NCI-H1092 (cell line): Measurements from ENCODE around the gene KLHL22.
"Not testable (repeated sequence)": the region's sequence is repeated elsewhere in the genome, so short reads cannot be mapped to it uniquely, and the experiment has no call there.

Experiments used
- DNase-seq: peaks from one replicate; lab custom pipeline; 2025; lab: John Stamatoyannopoulos, UW

KLHL22 gene

DNA sequence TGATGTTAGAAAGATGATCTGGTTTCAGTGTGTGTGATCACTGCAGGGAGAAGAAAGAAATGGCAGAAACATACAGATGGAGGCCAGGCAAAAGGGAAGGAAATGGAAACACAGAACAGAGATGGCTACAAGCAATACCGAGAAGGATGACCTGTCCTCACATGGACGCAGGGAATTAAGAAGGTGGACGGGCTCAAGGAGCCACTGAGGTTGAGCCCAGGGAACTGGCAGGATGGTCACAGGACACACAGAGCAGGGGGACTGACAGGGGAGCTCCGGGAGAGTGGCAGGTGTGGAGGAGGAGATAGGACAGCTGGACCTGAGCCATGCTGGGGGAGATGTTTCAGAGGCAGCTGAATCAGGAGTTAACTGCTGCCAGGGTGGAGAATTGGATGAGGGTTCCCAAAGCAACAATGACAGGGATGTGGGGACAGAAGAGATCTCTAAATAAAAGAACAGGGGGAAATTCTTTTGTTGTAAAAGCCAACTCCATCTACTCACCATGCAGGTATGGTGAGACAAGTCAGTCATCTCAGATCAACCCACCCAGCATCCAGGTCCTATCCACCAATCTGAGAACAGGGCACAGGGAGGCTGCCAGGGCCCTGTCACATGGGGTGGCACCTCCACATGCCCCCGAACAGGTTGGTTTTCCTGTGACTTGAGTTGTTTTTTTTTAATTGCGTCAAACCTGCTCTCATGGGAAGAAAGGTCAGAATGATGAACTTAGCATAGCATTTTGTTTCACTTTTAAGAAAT is 26.3 kb downstream of the KLHL22 start:
- no peak for DNase-seq

DNA sequence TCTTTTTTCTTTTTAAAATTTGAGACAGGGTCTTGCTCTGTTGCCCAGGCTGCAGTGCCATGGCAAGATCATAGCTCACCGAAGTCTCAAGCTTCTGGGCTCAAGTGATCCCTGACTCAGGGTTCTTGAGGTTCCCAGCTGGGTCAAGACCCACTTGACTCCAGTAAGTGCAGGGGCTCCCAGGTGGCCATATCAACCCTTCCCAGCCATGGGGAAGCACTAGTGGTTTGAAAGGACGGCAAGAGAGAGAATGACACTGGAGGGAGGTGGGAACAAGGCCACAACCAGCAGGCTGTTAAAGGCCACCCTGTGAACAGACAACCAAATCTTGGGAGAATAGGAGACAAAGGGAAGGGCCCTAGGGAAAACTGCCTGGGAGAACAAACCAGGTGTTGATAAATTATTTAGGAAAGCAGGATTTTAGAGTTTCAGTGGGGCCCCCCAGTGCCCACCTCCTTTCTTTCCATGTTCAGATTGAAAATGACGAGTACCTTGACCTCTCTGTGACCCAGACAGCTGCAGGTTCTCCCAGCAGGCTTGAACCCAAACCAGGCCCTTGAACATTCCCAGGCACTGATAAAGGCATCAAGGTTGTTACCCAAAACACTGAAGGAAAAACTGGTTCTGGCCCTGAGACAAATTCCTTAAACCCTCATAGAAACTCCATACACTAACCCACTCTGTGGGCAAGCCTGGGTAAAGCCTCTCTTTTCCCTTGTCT is 28.8 kb downstream of the KLHL22 start:
- no peak for DNase-seq

DNA sequence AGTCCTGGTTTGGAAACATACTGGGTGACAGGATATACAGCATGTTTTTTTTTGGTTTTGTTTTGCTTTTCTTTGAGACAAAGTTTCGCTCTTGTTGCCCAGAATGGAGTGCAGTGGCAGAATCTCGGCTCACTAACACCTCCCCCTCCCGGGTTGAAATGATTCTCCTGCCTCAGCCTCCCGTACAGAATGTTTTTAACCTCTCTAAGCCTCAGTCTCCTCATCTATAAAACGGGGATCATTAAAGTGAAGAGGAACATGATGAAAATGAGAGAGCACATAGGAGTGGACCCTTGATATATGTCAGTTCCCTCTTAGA is 29.9 kb downstream of the KLHL22 start:
- no peak for DNase-seq

DNA sequence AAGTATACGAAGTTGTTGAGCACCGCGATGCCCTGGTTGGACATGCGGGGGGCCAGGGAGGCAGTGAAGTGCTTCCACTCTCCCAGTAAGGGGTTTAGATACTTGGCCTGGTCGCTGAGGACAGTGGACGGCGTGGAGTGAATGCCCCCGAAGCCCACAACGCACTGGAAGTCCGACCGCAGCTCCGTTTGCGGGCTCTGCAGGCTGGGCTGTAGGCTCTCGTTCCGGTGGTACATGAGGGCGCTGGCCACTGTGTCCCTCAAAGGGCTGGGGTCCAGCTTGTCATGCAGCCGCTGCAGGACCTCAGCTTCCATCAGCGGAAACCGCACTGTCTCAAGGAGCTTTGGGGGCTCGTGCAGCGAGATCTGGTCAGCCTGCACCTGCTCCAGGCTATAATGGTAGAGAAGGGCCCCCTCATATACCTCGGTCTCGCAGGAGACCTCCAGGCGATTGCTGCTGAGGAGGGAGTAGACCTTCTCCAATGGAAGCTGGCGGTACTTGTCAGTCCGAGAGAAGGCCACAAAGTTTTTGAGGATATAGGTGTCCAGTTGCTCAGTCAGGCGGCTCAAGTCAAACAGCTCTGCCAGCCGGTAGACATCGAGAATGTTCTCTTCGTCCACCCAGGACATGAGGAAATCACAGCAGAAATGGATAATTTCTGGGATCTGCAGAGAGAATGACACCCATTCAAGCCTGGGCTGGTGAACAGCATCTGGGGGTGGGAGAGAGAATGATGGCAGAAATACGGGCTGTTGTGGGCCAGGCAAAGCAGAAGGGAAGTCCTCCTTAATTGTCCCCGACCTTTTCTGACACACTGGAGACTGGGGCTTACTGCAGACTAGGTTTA is 30.5 kb downstream of the KLHL22 start:
- DNase-seq: no peak

DNA sequence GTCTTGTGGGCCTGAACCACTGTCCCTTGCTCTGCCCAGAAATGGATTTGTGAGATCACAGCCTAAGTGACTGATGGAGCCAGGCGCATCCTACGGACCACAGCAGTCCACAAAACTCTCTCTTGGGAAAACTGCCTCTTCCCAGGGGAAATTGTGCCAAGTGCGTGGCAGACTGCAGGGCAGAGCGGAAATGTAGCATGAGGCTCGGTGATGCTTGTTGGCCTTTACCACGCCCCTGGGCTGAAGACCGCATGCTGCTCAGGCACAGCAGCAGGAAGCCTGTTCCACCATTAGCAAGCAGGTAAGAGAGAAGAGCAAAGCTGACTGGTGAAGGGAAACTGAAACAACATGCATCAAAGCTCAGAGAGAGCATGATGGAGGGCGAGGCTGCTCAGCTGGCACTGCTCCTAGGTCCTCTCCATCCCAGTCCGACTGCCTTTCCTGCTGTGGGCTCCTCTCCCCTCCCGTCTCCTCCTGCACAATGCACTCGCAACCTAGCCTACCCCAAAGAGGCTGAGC is 31.4 kb downstream of the KLHL22 start:
- DNase-seq: no peak

DNA sequence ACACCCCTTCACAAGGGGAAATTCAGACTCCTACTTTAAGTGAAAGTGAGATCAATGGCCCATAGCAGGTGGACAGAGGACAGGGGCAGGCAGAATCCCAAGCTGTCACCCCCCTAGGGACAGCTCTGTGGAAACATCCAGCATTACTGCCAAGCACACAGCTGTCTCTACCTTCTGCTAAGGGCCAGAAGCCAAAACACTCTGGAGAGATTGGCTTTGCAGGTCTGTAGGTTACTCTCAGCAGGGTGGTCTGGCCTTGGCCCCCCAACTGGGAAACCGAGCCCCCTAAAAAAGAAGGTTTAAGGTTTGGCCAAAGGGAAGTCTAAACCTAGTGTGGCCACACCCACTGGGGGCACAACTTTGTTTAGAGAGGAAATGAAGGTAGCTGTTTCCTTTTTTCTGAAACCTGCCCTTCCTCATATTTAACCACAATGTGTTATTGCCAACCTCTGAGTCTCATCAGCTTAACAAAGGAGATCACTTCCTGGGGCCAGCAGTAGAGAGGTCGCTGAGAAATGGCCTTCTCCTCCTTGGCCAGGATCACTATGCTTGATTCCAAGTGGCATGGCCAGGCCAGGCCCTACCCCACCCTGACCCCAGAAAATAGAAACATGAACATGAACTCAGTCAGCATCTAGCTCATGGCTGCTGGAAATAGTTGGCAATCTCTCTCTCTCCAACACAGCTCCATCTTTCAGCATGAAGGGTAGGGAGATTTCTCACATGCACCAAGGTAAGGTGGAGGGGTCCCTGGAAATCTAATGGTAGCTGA is 32.1 kb downstream of the KLHL22 start:
- DNase-seq: no peak

DNA sequence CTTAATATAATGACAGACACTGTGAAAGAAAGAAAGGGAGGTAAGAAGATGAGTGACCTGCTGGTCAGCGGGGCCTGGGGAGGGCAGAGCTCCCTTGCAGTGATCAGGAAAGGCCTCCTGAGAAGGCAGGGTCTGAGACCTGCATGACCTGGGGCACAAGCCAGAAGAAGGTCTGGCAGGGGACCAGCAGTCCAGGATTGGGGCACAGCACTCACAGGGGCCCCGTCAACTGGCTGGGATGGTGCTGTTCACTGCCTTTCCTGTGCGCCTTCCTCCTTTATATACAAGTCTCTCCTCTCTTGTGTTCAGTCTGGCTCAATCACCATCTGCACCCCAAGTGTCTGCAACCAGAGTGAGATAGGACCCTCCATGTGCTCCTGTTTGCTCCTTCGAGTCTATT is 35.7 kb downstream of the KLHL22 start:
- no peak for DNase-seq

DNA sequence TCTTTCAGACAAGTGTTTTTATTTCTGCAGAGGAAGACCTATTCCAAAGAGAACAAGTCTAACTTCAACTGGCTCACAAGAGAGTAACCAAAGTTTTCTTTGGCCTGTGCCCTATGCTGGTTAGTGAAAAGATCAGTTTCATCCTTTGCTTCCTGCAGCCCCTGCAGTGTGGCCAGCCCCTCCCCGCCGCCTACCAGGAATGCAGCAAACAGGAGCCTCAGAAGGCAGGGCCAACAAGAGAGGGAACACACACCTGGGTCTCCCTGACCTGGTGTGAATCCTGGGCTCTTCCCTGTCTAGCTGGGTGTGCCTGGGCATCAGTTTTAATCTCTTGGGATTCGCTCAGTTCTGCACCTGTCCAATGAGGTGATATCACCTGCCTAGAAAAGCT is 36.4 kb downstream of the KLHL22 start:
- DNase-seq: no peak

DNA sequence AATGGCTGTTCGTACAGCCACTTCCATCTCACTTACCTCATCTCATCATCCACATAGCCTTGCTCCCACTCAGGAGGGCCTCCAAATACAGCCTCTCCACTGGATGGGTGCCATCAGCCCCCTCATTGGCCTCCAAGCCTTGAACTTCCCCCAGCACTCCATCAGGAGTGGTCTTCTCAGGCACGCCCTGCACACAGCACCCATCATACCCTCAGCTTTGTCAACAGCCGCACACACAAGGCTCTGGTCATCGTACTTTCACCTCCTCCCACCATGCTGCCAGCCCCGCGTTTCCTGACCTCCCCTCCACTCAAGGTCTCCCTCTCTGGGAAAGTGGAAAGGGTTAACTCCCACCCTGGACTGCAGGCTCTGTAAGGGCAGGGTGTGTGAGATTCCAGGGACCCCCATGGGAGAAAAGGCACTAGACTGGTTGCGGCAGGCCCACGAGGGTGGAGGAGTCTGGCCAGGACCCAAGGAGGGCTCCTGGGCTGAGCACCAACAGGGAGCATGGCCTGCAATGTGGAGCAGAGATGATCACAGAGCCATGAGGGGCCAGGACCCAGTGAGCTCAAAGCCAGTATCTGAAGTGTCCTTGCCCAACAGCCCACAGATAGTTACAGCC is 37.0 kb downstream of the KLHL22 start:
- no peak for DNase-seq

DNA sequence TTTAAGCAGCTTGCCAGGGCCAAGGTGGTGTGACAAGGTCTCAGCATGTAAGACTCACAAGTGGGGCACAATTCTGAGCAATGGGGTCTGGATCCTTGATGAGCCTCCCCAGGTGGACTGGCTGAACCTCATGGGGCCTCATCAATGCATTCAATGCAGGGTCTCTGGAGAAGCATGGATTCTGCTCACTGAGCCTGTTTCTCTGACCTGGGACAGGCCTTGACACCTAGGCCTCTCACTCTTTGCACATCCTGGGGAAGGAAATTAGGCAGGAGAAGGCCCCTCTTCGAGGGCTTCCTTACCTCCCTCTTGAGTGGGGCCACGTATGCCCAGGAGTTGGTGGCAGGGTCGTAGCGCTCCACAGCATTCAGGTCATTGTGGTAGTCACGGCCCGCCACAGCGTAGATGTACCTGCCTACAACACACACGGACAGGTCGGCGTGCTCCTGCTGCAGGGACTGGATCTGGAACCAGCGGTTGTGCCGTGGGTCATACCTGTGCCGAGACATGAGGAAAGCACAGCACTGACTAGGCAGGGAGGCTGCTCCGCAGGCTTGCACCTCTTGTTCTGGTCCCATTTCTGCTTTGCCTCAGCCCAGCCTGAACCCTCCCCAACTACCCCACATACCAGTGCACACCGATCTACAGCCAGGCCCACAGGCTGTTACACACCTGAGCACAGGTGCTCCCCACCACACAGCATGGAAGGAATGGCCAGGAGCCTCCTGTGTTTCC is 37.9 kb downstream of the KLHL22 start:
- no peak for DNase-seq

DNA sequence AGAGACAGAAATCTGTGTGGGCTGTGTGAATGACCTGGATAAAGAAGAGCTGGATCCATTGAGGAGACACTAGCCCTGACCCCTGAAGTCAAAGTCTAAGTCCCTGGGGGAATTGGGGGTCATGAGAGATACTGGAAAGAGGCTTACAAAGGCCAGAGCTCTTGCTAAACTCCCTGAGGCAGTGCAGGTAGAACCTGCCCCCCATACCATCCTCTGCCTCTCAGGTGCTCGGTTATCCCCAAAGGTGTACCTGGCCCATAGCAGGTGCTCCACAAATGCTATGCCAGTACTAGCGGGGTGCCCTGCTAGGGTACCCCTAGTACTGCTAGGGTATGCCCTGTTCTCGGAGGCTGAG is 38.9 kb downstream of the KLHL22 start:
- no peak for DNase-seq

DNA sequence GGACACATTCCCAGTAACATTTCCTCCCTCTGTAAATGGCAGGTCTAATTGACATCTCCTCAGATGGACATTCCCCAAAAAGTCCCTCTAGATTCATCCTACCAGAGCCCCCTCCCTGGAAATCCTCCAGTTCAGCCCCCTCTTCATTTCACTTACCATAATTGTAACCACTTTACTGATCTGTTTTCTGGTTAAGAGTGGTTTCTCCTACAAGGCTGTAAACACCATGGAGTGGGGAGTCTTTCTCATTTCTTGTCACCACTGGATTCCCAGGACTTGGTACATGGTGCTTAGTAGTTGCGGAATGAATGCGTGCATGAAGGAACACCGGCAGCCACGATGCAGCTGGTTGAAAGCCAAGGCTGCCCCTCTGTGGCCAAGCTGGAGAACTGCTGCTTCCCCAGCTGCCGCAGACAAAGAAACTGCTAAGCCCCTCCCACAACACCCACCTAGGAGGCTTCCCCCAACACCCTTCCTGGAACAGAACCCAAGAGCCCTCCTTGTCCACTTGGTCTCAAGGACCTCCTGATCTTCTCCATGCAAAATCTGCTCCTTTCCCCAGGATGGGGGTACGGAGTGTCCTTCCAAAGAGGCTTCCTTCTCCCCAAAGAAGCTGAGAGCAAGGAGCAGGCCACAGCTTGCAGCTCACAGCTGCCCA is 39.4 kb downstream of the KLHL22 start:
- peak; percentile 74 for DNase-seq

DNA sequence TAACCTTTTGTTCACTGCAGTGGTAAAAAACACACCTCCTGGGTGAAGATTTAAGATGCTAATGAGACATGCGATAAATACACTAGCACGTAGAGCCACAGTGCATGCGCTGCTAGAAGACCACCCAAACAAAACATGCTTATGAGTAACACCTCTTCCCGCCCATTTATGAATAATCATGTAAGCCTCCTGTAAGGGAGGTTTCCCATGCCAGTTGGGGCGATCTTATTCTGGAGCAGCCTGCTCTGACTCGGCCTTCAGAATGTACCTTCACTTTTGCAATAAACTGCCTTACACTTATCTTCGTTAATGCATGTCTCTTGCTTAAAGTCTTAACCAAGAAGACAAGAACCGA is 39.9 kb downstream of the KLHL22 start:
- no peak for DNase-seq

DNA sequence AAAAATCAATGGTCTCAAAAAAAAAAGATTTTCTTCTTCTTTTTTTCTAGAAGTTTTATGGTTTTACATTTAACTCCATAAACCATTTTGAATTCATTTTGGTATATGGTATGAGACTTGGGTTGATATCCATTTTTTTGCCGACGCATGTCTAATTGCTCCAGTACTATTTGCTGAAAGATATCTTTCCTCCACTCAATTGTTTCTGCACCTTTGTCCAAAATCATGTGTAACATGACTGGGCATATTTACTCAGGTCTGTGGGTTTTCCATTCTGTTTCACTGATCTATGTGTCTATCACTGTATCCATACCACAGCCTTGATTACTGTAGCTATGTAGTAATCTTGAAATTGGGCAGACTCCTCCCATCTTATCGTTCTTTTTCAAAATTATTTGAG is 42.4 kb downstream of the KLHL22 start:
- no peak for DNase-seq

DNA sequence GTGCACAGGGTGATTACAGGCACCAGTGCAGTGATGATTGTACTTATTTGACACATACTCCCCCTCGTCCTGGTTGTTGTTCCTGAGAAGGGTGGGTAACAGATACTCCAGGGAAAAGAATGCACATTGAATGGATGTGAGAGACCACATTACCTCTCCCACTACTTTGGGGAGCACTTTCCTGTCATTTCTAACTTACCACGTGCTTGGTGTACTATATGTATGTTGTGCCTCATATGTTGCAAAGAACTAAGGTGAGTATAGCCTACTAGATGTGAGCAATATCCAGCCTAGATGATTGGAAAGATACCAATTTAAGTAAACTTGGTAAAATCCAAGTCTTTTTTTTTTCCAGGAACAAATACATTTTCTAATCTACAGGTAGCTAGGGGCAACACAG is 43.7 kb downstream of the KLHL22 start:
- no peak for DNase-seq

DNA sequence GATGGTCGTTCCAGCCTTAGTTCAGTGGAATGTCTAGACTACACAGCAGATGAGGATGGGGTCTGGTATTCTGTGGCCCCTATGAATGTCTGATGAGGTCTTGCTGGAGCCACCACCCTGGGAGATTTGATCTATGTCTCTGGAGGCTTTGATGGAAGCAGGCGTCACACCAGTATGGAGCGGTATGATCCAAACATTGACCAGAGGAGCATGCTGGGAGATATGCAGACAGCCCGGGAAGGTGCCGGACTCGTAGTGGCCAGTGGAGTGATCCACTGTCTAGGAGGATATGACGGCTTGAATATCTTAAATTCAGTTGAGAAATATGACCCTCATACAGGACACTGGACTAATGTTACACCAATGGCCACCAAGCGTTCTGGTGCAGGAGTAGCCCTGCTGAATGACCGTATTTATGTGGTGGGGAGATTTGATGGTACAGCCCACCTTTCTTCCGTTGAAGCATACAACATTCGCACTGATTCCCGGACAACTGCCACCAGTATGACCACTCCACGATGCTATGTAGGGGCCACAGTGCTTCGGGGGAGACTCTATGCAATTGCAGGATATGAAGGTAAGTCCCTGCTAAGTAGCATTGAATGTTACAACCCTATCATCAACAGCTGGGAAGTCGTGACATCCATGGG is 44.3 kb downstream of the KLHL22 start:
- DNase-seq: not testable (repeated sequence)

DNA sequence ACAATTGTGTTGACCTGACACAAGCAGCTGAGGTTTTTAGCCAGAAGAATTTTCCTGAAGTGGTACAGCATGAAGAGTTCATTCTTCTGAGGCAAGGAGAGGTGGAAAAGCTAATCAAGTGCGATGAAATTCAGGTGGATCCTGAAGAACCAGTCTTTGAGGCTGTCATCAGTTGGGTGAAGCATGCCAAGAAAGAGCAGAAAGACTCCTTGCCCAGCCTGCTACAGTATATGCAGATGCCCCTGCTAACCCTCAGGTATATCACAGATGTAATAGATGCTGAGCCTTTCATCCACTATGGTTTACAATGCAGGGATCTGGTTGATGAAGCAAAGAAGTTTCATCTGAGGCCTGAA is 45.1 kb downstream of the KLHL22 start:
- no peak for DNase-seq

DNA sequence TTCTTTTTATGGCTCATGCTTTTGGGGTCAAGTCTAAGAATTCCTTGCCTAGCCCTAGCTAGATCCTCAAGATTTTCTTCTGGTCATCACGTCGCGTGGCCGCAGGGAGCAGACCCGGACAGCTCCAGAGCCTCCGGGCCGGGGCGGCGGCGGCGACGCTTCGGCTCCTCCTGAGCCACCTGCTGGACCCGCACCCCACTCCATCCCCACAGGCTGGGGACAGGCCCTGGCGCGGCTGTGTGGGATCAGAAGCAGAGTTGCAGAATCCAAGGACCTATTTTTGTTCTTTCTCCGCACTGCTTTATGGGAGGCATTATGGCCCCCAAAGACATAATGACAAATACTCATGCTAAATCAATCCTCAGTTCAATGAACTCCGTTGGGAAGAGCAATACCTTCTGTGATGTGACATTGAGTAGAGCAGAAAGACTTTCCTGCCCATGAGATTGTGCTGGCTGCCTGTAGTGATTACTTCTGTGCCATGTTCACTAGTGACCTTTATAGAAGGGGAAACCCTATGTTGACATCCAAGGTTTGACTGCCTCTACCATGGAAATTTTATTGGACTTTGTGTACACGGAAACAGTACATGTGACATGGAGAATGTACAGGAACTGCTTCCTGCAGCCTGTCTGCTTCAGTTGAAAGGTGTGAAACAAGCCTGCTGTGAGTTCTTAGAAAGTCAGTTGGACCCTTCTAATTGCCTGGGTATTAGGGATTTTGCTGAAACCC is 45.6 kb downstream of the KLHL22 start:
- DNase-seq: no peak

DNA sequence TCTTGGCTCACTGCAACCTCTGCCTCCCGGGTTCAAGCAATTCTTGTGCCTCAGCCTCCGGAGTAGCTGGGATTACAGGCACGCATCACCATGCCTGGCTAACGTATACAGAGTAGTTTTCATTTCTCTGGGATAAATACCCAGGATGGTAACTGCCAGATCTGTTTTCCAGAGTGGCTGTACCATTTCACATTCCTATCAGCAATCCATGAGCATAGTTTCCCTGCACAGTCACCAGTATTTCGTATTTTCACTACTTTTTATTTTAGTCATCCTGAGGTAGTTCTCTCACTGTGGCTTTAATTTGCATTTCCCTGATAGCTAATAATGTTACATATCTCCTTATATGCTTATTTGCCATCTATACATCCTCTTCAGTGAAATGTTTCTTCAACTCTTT is 47.0 kb downstream of the KLHL22 start:
- DNase-seq: no peak
